Karpas-422 (cell line): Measurements from ENCODE around the gene COPE. TPM values are rescaled to one million over a fixed set of nuclear protein-coding genes. Genes with fewer than 3 reads are reported as not detected.
A peak's percentile ranks its signal among the peaks of the same experiment; 100 is the strongest.

Experiments used
- DNase-seq: peaks from one replicate; pipeline ENCODE4 v3.0.0-alpha.2; 2015
- H2AFZ ChIP-seq: fragments of 200-600 bp; sonication (generic); 2 replicates; pipeline ENCODE4 v1.6.1; 2014; ENCODE audit warnings: antibody characterized with exemption, low read length, mixed read lengths
- H3K27ac ChIP-seq: fragments of 200-600 bp; sonication (generic); 2 replicates; pipeline ENCODE4 v1.5.1; 2014; ENCODE audit warnings: mild to moderate bottlenecking, low read length, moderate library complexity
- H3K27me3 ChIP-seq: fragments of 200-600 bp; sonication (generic); 2 replicates; pipeline ENCODE4 v1.6.1; 2014; ENCODE audit warnings: low read length, mixed read lengths
- H3K36me3 ChIP-seq: fragments of 200-600 bp; sonication (generic); 2 replicates; pipeline ENCODE4 v1.6.1; 2014; ENCODE audit warnings: low read length, mixed read lengths; ENCODE audit not compliant: insufficient read depth
- H3K4me1 ChIP-seq: fragments of 200-600 bp; sonication (generic); 2 replicates; pipeline ENCODE4 v1.6.1; 2014; ENCODE audit warnings: mild to moderate bottlenecking, low read length, mixed read lengths
- H3K4me2 ChIP-seq: fragments of 200-600 bp; sonication (generic); 2 replicates; pipeline ENCODE4 v1.6.1; 2014; ENCODE audit warnings: low read length, low read depth, mild to moderate bottlenecking; ENCODE audit not compliant: poor library complexity, severe bottlenecking
- H3K4me3 ChIP-seq: fragments of 200-600 bp; sonication (generic); 2 replicates; pipeline ENCODE4 v1.5.1; 2014; ENCODE audit warnings: mild to moderate bottlenecking, antibody characterized with exemption, low read length, mixed read lengths
- H3K79me2 ChIP-seq: fragments of 200-600 bp; sonication (generic); 2 replicates; pipeline ENCODE4 v1.6.1; 2014; ENCODE audit warnings: mild to moderate bottlenecking, low read length, mixed read lengths
- H3K9ac ChIP-seq: fragments of 200-600 bp; sonication (generic); 2 replicates; pipeline ENCODE4 v1.6.0; 2014; ENCODE audit warnings: low read length
- H3K9me2 ChIP-seq: fragments of 200-600 bp; sonication (generic), shearing (Covaris generic); replicated peaks from 2 replicates; pipeline ENCODE4 v1.6.0; 2014; ENCODE audit warnings: mild to moderate bottlenecking, low read length, moderate library complexity; ENCODE audit not compliant: insufficient read depth
- H3K9me3 ChIP-seq: fragments of 300-700, 200-600 bp; sonication (generic); 2 replicates; pipeline ENCODE4 v1.6.1; 2014; ENCODE audit warnings: low read length, mixed read lengths
- H4K20me1 ChIP-seq: fragments of 200-600 bp; sonication (generic); 2 replicates; pipeline ENCODE4 v1.6.1; 2014; ENCODE audit warnings: mild to moderate bottlenecking, antibody characterized with exemption, low read length, low read depth; ENCODE audit not compliant: insufficient read depth
- total RNA-seq: library from RNA; depleted of rRNA; stranded (reverse); fragments of >200 nt; shearing (Covaris generic); gene quantifications from 2 replicates; pipeline ENCODE4 v1.2.3, GENCODE V29; 2014; ENCODE audit warnings: low replicate concordance

Gene COPE
- total RNA-seq, 1 experiment from 2014 or later: 145 TPM

DNA sequence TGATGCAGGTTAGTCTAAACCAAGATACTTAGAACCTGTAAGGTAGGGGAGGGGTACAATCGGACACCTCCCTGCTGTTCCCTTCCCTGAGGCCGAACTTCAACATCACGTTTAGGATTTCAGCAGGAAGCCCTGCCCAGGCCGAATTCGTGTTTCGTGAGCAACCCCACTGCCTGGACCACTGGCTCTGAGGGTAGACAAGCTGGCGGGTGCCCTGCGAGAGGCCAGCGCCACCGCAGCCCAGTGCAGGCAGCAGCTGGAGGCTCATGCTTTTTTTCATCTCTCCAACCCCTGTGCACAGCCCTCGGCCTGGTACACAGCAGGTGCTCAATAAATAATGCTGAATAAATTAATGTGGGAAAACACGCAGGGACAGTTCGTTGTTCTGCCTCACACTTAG lies 14.1 kb upstream of the COPE start:
- Histone ChIP-seq H3K4me2 (no peak overlapping the region), H3K36me3 (no peaks in the 10 kb centered on the region)
- no peak for DNase-seq

DNA sequence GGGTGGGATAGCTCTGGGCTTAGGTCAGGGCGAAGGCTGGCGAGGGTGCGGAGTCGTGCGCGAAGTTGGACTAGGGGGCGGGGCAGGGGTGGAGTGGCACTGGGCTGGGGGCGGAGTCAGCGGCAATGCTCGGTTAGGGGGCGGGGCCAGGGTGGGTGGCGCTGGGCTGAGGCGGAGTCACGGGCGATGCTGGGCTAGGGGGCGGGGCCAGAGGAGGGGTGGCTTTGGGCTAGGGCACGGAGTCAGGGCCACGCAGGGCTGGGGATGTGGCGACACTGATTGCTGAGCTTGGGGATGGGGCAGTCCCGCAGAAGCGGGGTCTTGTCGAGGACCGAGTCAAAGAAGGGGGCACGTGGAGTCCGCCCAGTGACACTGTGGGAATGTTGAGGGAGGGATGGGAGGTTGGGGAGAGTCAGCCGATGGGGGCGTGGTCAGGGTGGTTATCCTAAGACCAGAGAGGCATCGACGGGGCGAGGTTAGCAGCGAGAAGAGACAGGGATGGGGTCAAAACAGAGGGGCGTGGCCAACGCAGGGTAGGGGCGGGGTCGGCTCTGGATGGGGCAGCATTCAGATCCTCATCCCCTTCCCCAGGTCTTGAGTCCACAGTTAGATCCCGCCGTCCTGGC lies 13.1 kb upstream of the COPE start:
- no peaks in the 10 kb centered on the region for H3K36me3 ChIP-seq
- no peaks in the 10 kb centered on the region for H3K79me2 ChIP-seq
- DNase-seq: peak; percentile 96
- H2AFZ ChIP-seq: no peak overlapping the region
- no peak overlapping the region for H3K27ac ChIP-seq
- no peaks in the 10 kb centered on the region for H3K9me3 ChIP-seq
- peak overlapping the region; percentile 59 for H3K4me2 ChIP-seq
- no peaks in the 10 kb centered on the region for H3K27me3 ChIP-seq
- no peaks in the 10 kb centered on the region for H3K9me2 ChIP-seq
- H3K4me3 ChIP-seq: peak overlapping the region; percentile 49; the same call in 1 of the 2 replicates
- 0 out of 2 replicates have a peak, but pooled peaks cover 5% of the 10 kb centered on the region for H4K20me1 ChIP-seq
- no peak overlapping the region for H3K9ac ChIP-seq
- peaks cover 8% of the 10 kb centered on the region for H3K4me1 ChIP-seq

More for the DNA sequence above, 14.1 kb upstream of the COPE start:
- H3K9me3 ChIP-seq: no peaks in the 10 kb centered on the region
- H3K79me2 ChIP-seq: no peaks in the 10 kb centered on the region
- H3K4me1 ChIP-seq: peaks cover 8% of the 10 kb centered on the region
- no peak overlapping the region for H3K9ac ChIP-seq
- H3K4me3 ChIP-seq: no peak overlapping the region
- no peaks in the 10 kb centered on the region for H3K9me2 ChIP-seq
- no peaks in the 10 kb centered on the region for H3K27me3 ChIP-seq
- no peak overlapping the region for H3K27ac ChIP-seq
- 0 out of 2 replicates have a peak, but pooled peaks cover 5% of the 10 kb centered on the region for H4K20me1 ChIP-seq
- H2AFZ ChIP-seq: no peak overlapping the region

DNA sequence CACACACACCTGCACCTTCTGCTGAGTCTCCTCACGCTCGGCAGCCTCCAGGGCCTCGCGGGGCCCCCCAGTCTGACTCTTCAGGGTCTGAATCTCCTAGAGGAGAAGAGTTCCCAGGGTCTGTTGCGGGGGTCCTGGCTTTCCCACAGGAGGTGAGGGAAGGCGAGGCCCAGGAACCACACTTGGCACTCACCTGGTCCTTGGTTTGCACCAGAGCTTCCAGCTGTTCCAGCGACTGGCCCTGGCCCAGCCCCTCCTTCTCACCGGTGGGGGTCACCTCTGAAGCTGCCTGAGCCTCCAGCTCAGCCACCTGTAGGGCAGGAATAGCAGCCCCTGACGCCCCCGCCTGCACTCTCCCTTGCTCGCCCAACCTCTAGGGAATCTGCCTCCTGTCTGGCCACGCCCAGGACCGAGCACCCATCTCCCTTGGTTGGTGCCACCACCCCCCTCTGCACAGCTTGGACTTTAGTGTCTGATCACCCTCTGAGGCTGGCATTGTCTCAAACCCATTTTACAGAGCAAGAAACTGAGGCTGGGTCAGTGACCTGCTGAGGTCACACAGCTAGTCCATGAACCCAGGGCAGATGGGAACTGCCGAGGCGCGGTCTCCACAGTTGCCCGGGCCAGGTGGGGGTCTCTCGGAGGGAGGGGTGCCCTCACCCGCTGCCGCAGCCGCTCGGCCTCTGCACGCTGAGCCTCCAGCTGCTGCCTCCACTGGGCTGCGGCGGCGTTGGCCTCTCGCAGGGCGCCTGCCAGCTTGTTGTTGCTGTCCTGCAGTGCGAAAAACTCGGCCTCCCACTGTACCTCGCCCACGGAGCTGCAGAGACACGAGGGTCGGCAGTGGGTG lies 12.4 kb upstream of the COPE start:
- H4K20me1 ChIP-seq: 0 out of 2 replicates have a peak, but pooled peaks cover 5% of the 10 kb centered on the region
- H3K27ac ChIP-seq: no peak overlapping the region
- H2AFZ ChIP-seq: no peak overlapping the region
- H3K9me3 ChIP-seq: no peaks in the 10 kb centered on the region
- H3K9ac ChIP-seq: no peak overlapping the region
- peaks cover 8% of the 10 kb centered on the region for H3K4me1 ChIP-seq
- DNase-seq: peak; percentile 57
- H3K36me3 ChIP-seq: 0 out of 2 replicates have a peak, but pooled peaks cover under 1% of the 10 kb centered on the region
- no peaks in the 10 kb centered on the region for H3K27me3 ChIP-seq
- H3K9me2 ChIP-seq: no peaks in the 10 kb centered on the region
- H3K4me3 ChIP-seq: no peak overlapping the region
- H3K4me2 ChIP-seq: no peak overlapping the region
- H3K79me2 ChIP-seq: no peaks in the 10 kb centered on the region

DNA sequence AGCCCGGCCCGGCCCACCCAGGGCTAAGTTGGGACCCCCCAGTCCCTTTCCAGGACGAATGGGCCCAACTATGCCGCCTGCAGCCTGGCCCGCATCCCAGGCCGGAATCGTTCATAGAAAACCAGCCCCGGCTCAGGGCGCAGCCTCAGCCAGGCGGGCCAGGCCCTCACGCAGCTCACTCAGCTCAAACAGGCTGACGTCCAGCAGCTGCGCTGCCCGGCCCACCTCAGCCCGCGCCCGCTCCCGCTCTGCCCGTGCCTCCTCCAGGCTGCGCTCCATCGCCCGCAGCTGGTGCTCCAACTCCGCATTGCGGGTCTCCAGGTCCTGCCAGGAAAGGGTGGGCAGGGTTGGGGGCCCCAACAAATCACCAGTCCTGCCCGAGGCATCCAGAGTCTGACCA lies 10.1 kb upstream of the COPE start:
- peaks cover 8% of the 10 kb centered on the region for H3K4me1 ChIP-seq
- no peaks in the 10 kb centered on the region for H3K9me2 ChIP-seq
- no peak overlapping the region for H3K9ac ChIP-seq
- H3K9me3 ChIP-seq: no peaks in the 10 kb centered on the region
- H2AFZ ChIP-seq: no peak overlapping the region
- H3K79me2 ChIP-seq: no peaks in the 10 kb centered on the region
- no peaks in the 10 kb centered on the region for H3K27me3 ChIP-seq
- peaks cover 14% of the 10 kb centered on the region for H3K36me3 ChIP-seq
- H3K27ac ChIP-seq: no peak overlapping the region
- H3K4me2 ChIP-seq: no peak overlapping the region
- H3K4me3 ChIP-seq: no peak overlapping the region
- H4K20me1 ChIP-seq: 0 out of 2 replicates have a peak, but pooled peaks cover 5% of the 10 kb centered on the region
- DNase-seq: no peak

DNA sequence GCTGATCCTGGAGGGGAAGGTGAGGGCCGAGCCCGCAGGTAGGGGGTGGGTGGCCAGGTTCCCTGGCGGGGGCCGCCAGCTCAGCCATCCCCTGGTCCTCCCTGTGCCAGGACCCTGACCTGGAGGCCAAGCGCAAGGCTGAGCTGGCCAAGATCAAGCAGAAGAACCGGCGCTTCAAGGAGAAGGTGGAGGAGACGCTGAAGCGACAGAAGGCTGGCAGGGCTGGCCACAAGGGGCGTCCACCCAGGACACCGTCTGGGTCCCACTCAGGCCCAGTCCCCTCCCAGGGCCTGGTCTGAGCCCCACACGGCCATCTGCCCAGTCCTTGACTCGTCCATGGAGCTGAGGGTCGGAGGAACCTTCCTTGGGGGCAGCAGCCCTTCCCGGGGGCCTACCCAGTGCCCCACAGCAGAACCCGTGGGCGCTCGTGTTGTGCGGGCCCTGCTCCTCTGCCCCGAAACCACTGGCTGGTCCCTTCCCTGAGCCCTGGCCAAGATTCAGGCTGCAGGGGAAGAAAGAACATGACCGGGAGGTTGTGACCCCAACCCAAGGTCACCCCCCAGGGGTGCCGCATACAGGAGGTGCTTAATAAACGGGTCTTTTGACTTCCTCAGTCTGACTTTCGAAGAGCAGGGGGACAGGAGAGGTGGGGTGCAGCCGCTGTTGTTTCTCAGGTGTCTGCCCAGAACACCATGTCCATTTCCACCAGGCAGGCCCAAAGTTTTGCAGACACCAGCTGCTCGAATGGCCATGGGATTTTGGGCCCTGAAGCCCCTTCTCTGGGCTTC lies 9.0 kb upstream of the COPE start:
- H2AFZ ChIP-seq: no peak overlapping the region
- 0 out of 2 replicates have a peak, but pooled peaks cover 5% of the 10 kb centered on the region for H4K20me1 ChIP-seq
- H3K36me3 ChIP-seq: peaks cover 16% of the 10 kb centered on the region

DNA sequence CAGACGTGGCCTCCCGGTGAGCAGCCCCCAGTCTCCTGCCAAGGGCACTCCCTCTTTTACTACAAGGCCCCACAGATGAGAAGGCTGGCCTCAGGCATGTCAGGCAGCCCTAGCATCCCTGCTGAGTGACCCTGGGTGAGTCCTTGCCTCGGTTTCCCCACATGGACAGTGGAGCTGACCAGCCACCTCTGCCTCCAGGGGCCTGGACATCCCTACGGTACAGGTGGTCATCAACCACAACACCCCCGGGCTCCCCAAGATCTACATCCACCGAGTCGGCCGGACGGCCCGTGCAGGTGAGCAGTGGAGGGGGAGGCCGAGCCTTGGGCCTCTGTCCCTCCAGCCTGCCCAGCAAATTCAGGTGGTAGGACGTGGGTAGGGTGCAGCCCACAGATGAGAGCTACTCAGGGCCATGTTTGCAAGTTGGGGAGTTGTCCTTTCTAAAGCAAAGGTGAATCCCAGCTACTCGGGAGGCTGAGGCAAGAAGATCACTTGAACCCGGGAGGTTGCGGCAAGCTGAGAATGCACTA lies 5.6 kb upstream of the COPE start:
- no peaks in the 10 kb centered on the region for H3K27me3 ChIP-seq
- H3K9me2 ChIP-seq: no peaks in the 10 kb centered on the region
- H3K79me2 ChIP-seq: peaks cover 18% of the 10 kb centered on the region
- H3K4me2 ChIP-seq: no peak overlapping the region
- H3K4me1 ChIP-seq: peaks cover 11% of the 10 kb centered on the region
- no peak overlapping the region for H3K4me3 ChIP-seq
- no peak for DNase-seq
- H3K27ac ChIP-seq: no peak overlapping the region
- H2AFZ ChIP-seq: no peak overlapping the region
- no peaks in the 10 kb centered on the region for H3K9me3 ChIP-seq
- no peak overlapping the region for H3K9ac ChIP-seq
- peaks cover 16% of the 10 kb centered on the region for H3K36me3 ChIP-seq
- H4K20me1 ChIP-seq: no peaks in the 10 kb centered on the region

More for the DNA sequence above, 9.0 kb upstream of the COPE start:
- H3K79me2 ChIP-seq: no peaks in the 10 kb centered on the region
- H3K27ac ChIP-seq: no peak overlapping the region
- no peaks in the 10 kb centered on the region for H3K9me2 ChIP-seq
- no peaks in the 10 kb centered on the region for H3K27me3 ChIP-seq
- no peak overlapping the region for H3K4me3 ChIP-seq
- H3K4me2 ChIP-seq: no peak overlapping the region
- peaks cover 8% of the 10 kb centered on the region for H3K4me1 ChIP-seq
- no peaks in the 10 kb centered on the region for H3K9me3 ChIP-seq
- H3K9ac ChIP-seq: no peak overlapping the region
- no peak for DNase-seq

DNA sequence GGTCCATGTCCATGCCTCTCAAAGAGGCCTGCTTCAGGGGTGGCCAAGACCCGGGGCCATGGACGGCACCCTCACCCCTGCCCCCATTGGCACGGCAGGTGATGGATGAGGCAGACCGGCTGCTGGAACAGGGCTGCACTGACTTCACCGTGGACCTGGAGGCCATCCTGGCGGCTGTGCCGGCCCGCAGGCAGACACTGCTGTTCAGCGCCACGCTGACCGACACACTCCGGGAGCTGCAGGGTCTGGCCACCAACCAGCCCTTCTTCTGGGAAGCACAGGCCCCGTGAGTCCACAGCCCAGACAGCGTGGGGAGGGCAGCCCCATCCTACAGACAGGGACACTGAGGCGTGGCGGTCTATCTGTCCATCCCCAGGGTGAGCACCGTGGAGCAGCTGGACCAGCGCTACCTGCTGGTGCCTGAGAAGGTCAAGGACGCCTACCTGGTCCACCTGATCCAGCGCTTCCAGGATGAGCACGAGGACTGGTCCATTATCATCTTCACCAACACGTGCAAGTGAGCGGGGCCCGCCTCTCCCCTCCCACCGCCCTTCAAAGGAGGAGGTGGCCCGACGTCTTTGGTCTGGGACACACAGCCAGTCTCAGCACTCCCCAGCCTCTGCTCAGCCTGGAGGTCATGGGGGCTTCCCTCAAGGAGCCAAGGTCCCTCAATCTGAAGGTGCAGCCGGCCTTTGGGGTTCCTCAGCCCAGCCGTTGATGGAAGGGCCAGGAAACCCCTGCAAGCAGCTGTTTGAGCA lies 3.2 kb upstream of the COPE start:
- H3K27ac ChIP-seq: no peak overlapping the region

More for the DNA sequence above, 3.2 kb upstream of the COPE start:
- Histone ChIP-seq H2AFZ (no peak overlapping the region), H3K9me3 (no peaks in the 10 kb centered on the region), H3K79me2 (peaks cover 36% of the 10 kb centered on the region), H4K20me1 (no peaks in the 10 kb centered on the region), H3K9ac (no peak overlapping the region), H3K4me1 (peaks cover 22% of the 10 kb centered on the region), H3K36me3 (peaks cover 16% of the 10 kb centered on the region), H3K4me2 (no peak overlapping the region), H3K4me3 (no peak overlapping the region), H3K9me2 (no peaks in the 10 kb centered on the region), H3K27me3 (no peaks in the 10 kb centered on the region)
- DNase-seq: no peak
